ENCODE results near the gene TNFAIP8L2. TPM values are rescaled to one million over a fixed set of nuclear protein-coding genes. Genes with fewer than 3 reads are reported as not detected.

TNFAIP8L2 gene
- total RNA-seq, 1 experiment from 2014 or later = 0.15 TPM

DNA sequence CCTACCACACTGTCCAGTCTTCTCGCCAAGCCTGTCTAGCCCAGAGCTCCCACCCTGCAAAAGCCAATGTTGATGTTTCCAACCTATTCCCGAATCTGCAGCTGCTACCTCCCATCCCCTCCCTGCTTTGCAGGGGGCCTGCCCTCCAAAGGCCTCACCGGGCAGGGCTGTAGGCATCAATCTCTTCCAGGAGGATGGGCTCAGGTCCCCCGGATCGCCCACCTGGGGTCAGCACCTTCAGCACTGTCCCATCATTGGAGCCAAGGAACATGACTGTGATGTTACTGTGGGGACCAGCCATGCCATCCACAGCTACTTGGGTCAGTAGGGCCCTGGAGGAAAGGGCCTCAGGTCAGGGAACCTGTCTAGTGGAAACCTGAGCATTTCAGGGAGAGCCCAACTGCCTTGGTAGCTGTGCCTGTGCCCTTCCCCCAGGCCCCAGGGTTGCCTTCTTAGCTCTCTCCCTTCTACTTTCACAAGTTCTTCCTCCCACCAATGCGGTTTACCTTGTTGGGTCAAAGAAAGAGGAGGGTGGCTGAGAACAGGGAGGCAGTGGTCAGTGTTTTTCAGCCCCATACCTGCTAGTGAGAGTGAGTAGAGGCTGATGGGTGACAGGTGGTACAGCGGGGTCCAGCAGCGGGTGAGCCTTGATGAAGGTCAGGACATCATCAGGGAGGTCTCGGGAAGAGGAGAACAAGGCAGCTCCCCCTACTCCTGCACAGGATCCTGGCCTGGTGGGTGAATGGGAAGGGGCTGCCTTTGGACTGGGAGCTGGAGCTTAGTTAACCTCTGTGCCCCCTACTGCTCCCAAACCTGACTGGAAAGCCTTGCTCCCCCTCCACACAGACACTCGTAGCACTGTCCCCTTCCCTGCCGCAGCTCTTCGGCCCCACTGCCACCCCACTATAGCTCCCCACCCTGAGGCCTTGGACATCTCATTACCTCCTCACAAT, 20.7 kb upstream of the TNFAIP8L2 start:
- H3K36me3 Mint-ChIP-seq = peaks cover 17% of the 10 kb centered on the region
- peaks cover 3% of the 10 kb centered on the region for H3K4me1 Mint-ChIP-seq
- peaks cover 38% of the 10 kb centered on the region for H3K27me3 Mint-ChIP-seq (ENCODE audit: low read depth)
- CTCF ChIA-PET = interaction anchor here (1.0 to 4.2 kb wide), 5 partner anchors 8 to 160 kb away, joined by 3 to 39 read pairs (median 4); no protein-coding TSS in a partner anchor
- H3K4me3 Mint-ChIP-seq = no peak overlapping the region
- H3K27ac Mint-ChIP-seq = no peak overlapping the region
- POLR2A ChIA-PET = interaction anchor here (0.8 to 0.9 kb wide), 2 partner anchors 9 to 30 kb away, joined by 3 read pairs; partner anchors contain the start of gene LYSMD1
- DNase-seq (ENCODE audit: low spot score) (peak; percentile 32), ATAC-seq (no peak)
- H3K9me3 Mint-ChIP-seq = no peaks in the 10 kb centered on the region; the same call in 1 of the 2 replicates
- TF ChIP-seq E2F1 (CRISPR knock-in tag; IDR thresholded peaks at IDR 0.05) = no peak
- no peak for TF ChIP-seq ZNF425 (CRISPR knock-in tag; conservative IDR thresholded peaks at IDR 0.05)
- no peak for TF ChIP-seq ZNF396 (CRISPR knock-in tag; IDR thresholded peaks at IDR 0.05; ENCODE audit: borderline replicate concordance)
- TF ChIP-seq IRF1 (CRISPR knock-in tag; IDR thresholded peaks at IDR 0.05) = no peak
- no peak for TF ChIP-seq ZNF219 (CRISPR knock-in tag; IDR thresholded peaks at IDR 0.05; ENCODE audit: borderline replicate concordance)
- no peak for TF ChIP-seq ATF6 (CRISPR knock-in tag; IDR thresholded peaks at IDR 0.05)
- no peak for TF ChIP-seq CREB1 (CRISPR knock-in tag; IDR thresholded peaks at IDR 0.05)
- TF ChIP-seq, protein P1, sequence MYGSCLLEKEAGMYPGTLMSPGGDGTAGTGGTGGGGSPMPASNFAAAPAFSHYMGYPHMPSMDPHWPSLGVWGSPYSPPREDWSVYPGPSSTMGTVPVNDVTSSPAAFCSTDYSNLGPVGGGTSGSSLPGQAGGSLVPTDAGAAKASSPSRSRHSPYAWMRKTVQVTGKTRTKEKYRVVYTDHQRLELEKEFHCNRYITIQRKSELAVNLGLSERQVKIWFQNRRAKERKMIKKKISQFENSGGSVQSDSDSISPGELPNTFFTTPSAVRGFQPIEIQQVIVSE (CRISPR knock-in tag; IDR thresholded peaks at IDR 0.05; ENCODE audit: borderline replicate concordance) = no peak
- TF ChIP-seq ZNF671 (CRISPR knock-in tag; IDR thresholded peaks at IDR 0.05) = no peak
- no peak for TF ChIP-seq TEAD1 (CRISPR knock-in tag; IDR thresholded peaks at IDR 0.05)
- no peak for TF ChIP-seq MLX (CRISPR knock-in tag; IDR thresholded peaks at IDR 0.05)
- TF ChIP-seq SMAD3 (CRISPR knock-in tag; IDR thresholded peaks at IDR 0.05; ENCODE audit: borderline replicate concordance) = no peak
- TF ChIP-seq JAZF1 (CRISPR knock-in tag; IDR thresholded peaks at IDR 0.05) = no peak
- TF ChIP-seq USF2 (CRISPR knock-in tag; IDR thresholded peaks at IDR 0.05) = no peak
- no peak for TF ChIP-seq MXD4 (CRISPR knock-in tag; IDR thresholded peaks at IDR 0.05; ENCODE audit: borderline replicate concordance)
- TF ChIP-seq, protein P2, sequence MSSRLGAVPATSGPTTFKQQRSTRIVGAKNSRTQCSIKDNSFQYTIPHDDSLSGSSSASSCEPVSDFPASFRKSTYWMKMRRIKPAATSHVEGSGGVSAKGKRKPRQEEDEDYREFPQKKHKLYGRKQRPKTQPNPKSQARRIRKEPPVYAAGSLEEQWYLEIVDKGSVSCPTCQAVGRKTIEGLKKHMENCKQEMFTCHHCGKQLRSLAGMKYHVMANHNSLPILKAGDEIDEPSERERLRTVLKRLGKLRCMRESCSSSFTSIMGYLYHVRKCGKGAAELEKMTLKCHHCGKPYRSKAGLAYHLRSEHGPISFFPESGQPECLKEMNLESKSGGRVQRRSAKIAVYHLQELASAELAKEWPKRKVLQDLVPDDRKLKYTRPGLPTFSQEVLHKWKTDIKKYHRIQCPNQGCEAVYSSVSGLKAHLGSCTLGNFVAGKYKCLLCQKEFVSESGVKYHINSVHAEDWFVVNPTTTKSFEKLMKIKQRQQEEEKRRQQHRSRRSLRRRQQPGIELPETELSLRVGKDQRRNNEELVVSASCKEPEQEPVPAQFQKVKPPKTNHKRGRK (CRISPR knock-in tag; IDR thresholded peaks at IDR 0.05; ENCODE audit: borderline replicate concordance) = no peak
- TF ChIP-seq ZNF138 (CRISPR knock-in tag; conservative IDR thresholded peaks at IDR 0.05) = no peak
- TF ChIP-seq CBFB (CRISPR knock-in tag; IDR thresholded peaks at IDR 0.05; ENCODE audit: low read depth) = no peak
- no peak for TF ChIP-seq KAT7 (CRISPR knock-in tag; IDR thresholded peaks at IDR 0.05; ENCODE audit: borderline replicate concordance)
- no peak for TF ChIP-seq RORB (CRISPR knock-in tag; IDR thresholded peaks at IDR 0.05)

Measured in WTC11 (cell line).